Measurements from ENCODE around the gene BANP. TPM values are rescaled to one million over a fixed set of nuclear protein-coding genes. Genes with fewer than 3 reads are reported as not detected.
"Not testable (repeated sequence)": the region's sequence is repeated elsewhere in the genome, so short reads cannot be mapped to it uniquely, and the experiment has no call there.

Gene BANP
- total RNA-seq, 6 experiments from 2014 or later = 15.6 to 19.0 (median 16.2) TPM

DNA sequence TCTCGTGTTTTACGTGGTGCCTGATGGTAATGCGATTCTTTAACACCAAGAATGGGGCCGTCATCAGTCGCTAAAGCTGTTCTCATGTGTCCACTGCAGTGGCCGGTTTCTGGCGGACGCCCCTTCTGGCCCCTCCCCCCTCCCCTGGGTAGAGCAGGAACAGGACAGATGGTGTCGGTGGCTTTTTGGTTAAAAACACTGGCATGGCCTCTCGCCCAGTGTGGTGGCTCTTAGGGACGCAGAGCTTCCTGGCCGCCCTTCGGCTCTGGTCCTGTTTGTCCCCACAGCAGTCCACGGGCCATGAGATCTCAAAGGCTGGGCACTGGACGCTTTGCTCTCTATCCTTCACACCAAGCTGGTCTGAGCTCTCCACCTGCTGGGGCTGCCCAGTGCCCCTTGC, 151.8 kb downstream of the BANP start:
- Mint-ChIP-seq H3K36me3 (ENCODE audit: low read depth) (no peaks in the 10 kb centered on the region), H3K27me3 (ENCODE audit: insufficient read depth) (peaks cover 38% of the 10 kb centered on the region), H3K9me3 (peaks cover 6% of the 10 kb centered on the region; the same call in 1 of the 2 replicates), H3K27ac (no peak overlapping the region), H3K4me3 (no peak overlapping the region), H3K4me1 (ENCODE audit: low read depth) (peaks cover 20% of the 10 kb centered on the region)
- no peak for DNase-seq
- TF ChIP-seq, protein P1, sequence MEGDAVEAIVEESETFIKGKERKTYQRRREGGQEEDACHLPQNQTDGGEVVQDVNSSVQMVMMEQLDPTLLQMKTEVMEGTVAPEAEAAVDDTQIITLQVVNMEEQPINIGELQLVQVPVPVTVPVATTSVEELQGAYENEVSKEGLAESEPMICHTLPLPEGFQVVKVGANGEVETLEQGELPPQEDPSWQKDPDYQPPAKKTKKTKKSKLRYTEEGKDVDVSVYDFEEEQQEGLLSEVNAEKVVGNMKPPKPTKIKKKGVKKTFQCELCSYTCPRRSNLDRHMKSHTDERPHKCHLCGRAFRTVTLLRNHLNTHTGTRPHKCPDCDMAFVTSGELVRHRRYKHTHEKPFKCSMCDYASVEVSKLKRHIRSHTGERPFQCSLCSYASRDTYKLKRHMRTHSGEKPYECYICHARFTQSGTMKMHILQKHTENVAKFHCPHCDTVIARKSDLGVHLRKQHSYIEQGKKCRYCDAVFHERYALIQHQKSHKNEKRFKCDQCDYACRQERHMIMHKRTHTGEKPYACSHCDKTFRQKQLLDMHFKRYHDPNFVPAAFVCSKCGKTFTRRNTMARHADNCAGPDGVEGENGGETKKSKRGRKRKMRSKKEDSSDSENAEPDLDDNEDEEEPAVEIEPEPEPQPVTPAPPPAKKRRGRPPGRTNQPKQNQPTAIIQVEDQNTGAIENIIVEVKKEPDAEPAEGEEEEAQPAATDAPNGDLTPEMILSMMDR (IDR thresholded peaks at IDR 0.05) = no peak

DNA sequence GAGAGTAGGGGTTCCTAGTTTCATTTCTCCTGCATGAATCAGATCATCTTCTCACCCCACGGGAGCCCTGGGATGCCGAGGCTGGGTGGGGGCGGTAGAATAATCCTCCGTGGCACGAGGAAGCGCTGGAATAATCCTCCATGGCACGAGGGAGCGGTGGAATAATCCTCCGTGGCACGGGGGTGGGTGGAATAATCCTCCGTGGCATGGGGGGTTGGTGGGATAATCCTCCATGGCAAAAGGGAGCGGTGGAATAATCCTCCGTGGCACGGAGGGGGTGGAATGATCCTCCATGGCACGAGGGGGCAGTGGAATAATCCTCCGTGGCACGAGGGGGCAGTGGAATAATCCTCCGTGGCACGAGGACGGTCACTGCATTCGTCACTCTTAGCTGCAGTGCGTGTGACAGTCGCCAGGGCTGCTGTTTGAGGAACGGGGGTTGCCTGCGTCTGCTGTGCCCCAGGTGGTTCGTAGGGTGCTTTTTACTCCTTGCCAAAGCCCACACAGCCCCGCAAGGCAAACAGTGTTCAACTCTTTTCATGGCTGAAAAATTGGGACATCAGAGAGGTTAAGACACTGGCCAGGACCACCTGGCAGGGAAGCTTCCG, 152.5 kb downstream of the BANP start:
- H3K9me3 Mint-ChIP-seq = no peaks in the 10 kb centered on the region
- DNase-seq = no peak
- H3K4me3 Mint-ChIP-seq = no peak overlapping the region
- no peaks in the 10 kb centered on the region for H3K36me3 Mint-ChIP-seq (ENCODE audit: low read depth)
- TF ChIP-seq, protein P1 (IDR thresholded peaks at IDR 0.05) = no peak
- H3K27me3 Mint-ChIP-seq (ENCODE audit: insufficient read depth) = peaks cover 38% of the 10 kb centered on the region
- no peak overlapping the region for H3K27ac Mint-ChIP-seq
- peaks cover 17% of the 10 kb centered on the region for H3K4me1 Mint-ChIP-seq (ENCODE audit: low read depth)

DNA sequence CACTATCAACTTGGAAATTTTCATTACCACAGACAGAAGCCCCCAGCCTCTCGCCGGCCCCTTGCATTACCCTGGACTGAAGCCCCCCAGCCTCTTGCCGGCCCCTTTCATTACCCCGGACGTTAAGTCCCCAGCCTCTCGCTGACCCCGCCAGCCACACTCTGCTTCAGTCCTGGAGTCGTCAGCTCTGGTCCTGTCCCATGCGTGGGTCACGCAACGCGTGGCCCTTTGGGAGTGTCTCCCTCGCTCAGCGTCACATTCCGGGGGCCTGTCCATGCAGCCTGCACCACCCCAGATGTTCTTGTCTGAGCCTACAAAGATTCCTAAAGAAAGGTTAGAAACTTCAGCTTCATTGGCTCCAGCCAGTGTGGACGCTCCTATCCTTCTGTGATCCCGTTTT, 153.1 kb downstream of the BANP start:
- not testable (repeated sequence) for H3K4me3 Mint-ChIP-seq; H3K9me3 Mint-ChIP-seq; H3K36me3 Mint-ChIP-seq (ENCODE audit: low read depth); DNase-seq; H3K27ac Mint-ChIP-seq
- Mint-ChIP-seq H3K4me1 (ENCODE audit: low read depth) (peaks cover 11% of the 10 kb centered on the region), H3K27me3 (ENCODE audit: insufficient read depth) (peaks cover 31% of the 10 kb centered on the region)

DNA sequence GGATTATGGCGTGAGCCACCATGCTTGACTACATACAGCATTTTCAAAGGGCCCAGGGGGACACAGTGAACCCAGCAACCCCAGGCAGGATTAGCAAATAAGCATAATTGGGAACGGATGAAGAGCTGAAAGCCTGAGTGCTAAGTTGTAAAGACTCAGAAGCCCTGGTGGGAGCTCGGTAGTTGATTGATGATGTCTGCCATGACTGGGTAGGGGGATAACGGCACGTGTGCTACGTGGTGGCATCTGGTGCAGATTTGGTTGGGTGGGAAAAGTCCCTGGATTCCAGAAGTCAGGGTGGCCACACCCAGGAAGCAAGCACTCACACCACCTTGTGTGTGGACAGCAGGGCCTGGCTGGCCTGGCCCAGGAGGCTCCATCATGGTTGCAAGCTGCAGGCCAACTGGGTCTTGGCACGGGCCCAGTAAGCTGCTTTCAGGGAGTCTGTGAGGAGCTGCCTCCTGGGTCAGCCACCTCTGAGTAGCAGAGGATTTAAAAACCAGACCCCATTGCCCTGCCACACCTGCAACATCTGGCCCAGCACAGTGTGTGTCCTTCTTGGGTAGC, 154.4 kb downstream of the BANP start:
- not testable (repeated sequence) for H3K36me3 Mint-ChIP-seq (ENCODE audit: low read depth); H3K27ac Mint-ChIP-seq; H3K4me3 Mint-ChIP-seq; DNase-seq; H3K9me3 Mint-ChIP-seq
- peaks cover 11% of the 10 kb centered on the region for H3K4me1 Mint-ChIP-seq (ENCODE audit: low read depth)
- H3K27me3 Mint-ChIP-seq (ENCODE audit: insufficient read depth) = peaks cover 36% of the 10 kb centered on the region

DNA sequence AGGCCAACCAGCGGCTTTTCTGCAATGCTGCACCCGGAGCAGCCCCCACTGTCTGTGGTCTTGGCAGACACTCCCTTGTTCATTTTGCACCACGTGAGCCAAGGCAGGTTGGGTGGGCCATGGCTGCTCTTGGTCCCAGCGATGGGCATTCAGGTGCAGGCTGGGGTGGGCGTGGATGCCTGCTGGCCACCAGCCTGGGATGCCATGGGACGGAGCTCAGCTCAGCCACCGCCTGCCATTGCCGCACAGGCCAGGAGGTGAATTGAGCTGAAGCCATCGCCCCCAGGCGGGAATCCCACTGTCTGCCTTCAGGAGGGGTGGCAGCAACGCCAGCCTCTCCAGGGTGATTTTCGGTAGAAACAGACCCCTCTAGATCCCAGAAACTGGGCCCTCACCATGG, 155.3 kb downstream of the BANP start:
- not testable (repeated sequence) for H3K27ac Mint-ChIP-seq, DNase-seq

DNA sequence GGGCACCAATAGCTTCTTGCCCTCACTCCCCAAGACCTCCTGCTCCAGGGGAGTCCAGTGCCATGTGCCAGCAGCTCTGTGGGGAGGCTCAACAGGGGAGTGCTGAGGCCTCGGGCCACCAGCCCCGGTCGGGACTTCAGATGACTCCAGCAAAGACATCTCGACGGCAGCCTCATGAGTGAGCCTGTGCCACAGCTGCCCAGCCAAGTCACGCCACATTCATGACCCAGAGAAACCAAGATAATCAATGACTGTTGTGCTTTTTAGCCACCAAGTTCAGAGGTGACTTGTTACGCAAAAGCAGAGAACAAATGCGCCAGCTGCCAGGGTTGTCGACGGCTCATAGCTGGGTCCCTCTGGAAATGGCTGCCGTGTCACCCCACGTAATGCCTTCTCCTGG, 157.5 kb downstream of the BANP start:
- TF ChIP-seq, protein P1 (IDR thresholded peaks at IDR 0.05) = no peak
- no peaks in the 10 kb centered on the region for H3K36me3 Mint-ChIP-seq (ENCODE audit: low read depth)
- H3K9me3 Mint-ChIP-seq = no peaks in the 10 kb centered on the region
- DNase-seq = no peak
- H3K27me3 Mint-ChIP-seq (ENCODE audit: insufficient read depth) = peaks cover 29% of the 10 kb centered on the region
- no peak overlapping the region for H3K4me3 Mint-ChIP-seq
- H3K27ac Mint-ChIP-seq = no peak overlapping the region
- H3K4me1 Mint-ChIP-seq (ENCODE audit: low read depth) = no peaks in the 10 kb centered on the region

More for the DNA sequence above, 155.3 kb downstream of the BANP start:
- peaks cover 30% of the 10 kb centered on the region for H3K27me3 Mint-ChIP-seq (ENCODE audit: insufficient read depth)
- H3K4me3 Mint-ChIP-seq; H3K9me3 Mint-ChIP-seq; H3K36me3 Mint-ChIP-seq (ENCODE audit: low read depth); H3K4me1 Mint-ChIP-seq (ENCODE audit: low read depth): not testable (repeated sequence)

DNA sequence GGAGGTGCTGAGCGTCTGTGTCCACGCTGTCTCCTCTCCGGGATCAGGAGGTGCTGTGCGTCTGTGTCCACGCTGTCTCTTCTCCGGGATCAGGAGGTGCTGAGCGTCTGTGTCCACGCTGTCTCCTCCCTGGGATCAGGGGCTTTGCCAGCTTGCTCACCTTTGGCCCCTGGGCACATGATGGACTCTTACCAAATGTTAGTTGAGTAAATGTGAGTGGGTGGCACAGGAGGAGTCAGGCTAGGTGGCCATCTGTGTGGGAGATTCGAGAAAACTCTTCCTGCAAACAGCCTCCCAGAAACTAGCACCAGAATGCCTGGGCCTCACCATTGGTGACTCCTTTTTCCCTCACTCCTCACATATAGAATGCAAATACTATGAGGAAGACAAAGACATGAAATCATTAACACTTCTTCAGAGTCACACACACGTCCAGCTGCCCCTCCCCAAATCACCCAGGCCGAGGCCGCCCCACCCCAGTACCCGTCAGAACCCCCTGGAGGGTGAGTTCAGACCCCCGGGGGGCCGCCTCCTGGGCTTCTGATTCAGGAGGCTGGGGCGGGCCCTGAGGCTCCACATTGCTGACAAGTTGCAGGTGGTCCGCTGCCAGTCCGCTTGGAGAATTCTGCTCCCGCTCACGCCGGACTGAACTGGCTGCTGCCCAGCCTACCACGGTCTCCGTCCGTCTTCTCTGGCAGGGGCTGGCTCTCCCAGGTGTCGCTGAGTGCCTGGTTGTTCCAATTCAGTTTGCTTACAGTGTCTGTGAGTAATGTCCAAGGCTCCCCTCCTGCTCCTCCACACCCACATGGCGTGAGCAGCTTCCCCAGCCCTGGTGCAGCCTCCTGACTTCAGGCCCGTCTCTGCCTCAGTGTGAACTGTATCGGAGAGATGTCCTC, 158.7 kb downstream of the BANP start:
- DNase-seq; H3K4me3 Mint-ChIP-seq; H3K9me3 Mint-ChIP-seq; H3K36me3 Mint-ChIP-seq (ENCODE audit: low read depth); H3K4me1 Mint-ChIP-seq (ENCODE audit: low read depth); H3K27ac Mint-ChIP-seq: not testable (repeated sequence)
- peaks cover 33% of the 10 kb centered on the region for H3K27me3 Mint-ChIP-seq (ENCODE audit: insufficient read depth)

DNA sequence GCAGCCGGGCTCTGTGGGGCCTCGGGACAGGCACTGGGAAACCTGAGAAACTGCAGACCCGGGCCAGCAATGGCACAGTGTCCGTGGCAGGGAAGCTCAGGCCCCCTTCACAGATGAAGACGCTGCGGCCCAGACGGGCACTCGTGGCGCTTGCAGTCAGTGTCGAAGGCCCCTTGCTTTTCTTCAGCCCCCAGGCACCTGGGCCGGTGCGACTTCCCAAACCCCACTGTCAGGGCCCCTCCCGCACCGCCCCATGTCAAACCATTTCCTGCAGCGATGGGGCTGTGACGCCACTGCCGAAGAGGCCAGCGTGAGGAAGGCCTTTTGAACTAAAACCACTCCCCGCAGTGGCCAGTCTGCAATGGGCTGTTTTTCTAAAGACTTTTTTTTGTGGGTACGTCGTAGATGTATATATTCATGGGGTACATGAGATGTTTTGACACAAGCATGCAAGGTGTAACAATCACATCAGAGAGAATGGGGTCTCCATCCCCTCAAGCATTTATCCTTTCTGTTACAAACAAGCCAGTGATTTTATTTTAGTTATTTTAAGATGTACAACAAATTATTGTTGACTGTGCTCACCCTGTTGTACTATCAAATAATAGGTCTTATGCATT, 159.8 kb downstream of the BANP start:
- H3K9me3 Mint-ChIP-seq; H3K4me1 Mint-ChIP-seq (ENCODE audit: low read depth); H3K36me3 Mint-ChIP-seq (ENCODE audit: low read depth); H3K4me3 Mint-ChIP-seq; DNase-seq; H3K27ac Mint-ChIP-seq: not testable (repeated sequence)
- peaks cover 33% of the 10 kb centered on the region for H3K27me3 Mint-ChIP-seq (ENCODE audit: insufficient read depth)

DNA sequence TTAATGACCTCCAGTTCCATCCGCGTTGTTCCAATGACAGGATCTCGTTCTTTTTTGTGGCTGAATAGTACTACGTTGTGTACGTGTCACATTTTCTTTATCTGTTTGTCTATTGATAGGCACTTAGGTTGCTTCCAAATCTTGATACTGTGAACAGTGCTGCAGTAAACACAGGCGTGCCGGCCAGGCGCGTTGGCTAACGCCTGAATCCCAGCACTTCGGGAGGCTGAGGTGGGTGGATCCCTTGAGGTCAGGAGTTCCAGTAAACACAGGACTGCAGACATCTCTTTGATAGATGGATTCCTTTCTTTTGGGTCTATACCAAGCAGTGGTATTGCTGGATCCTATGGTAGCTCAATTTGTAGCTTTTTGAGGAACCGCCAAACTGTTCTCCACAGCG, 160.7 kb downstream of the BANP start:
- not testable (repeated sequence) for DNase-seq; H3K4me3 Mint-ChIP-seq; H3K9me3 Mint-ChIP-seq; H3K36me3 Mint-ChIP-seq (ENCODE audit: low read depth); H3K4me1 Mint-ChIP-seq (ENCODE audit: low read depth); H3K27ac Mint-ChIP-seq
- peaks cover 40% of the 10 kb centered on the region for H3K27me3 Mint-ChIP-seq (ENCODE audit: insufficient read depth)
